GM23338 (cell line): ENCODE measurements around the gene IRF2. TPM values are rescaled to one million over a fixed set of nuclear protein-coding genes. Genes with fewer than 3 reads are reported as not detected.

Experiments
- ATAC-seq: fragments of 200-7000 bp; cut with Tn5 transposase; 3 replicates; pipeline ENCODE4 v1.9.1; 2020
- DNase-seq: peaks from one replicate; pipeline ENCODE4 v3.0.0-alpha.2; 2015; ENCODE audit warnings: low spot score
- H2AFZ ChIP-seq: fragments of 200-600 bp; sonication (generic); 2 replicates; pipeline ENCODE4 v1.8.0; 2016; ENCODE audit warnings: antibody characterized with exemption, mild to moderate bottlenecking, moderate library complexity
- H3F3A ChIP-seq: fragments of 200-600 bp; sonication (generic); replicated peaks from 2 replicates; pipeline ENCODE4 v1.8.0; 2017; ENCODE audit warnings: antibody characterized with exemption, mixed run types, low read depth
- H3K27ac ChIP-seq: fragments of 200-600 bp; sonication (generic); 2 replicates; pipeline ENCODE4 v1.6.1; 2016; ENCODE audit warnings: low read depth
- H3K27me3 ChIP-seq: fragments of 200-600 bp; sonication (generic); 2 replicates; pipeline ENCODE4 v1.8.0; 2016; ENCODE audit warnings: mild to moderate bottlenecking, mixed run types, moderate library complexity; ENCODE audit not compliant: insufficient read depth
- H3K36me3 ChIP-seq: fragments of 200-600 bp; sonication (generic); 2 replicates; pipeline ENCODE4 v1.8.0; 2016; ENCODE audit warnings: mild to moderate bottlenecking; ENCODE audit not compliant: insufficient read depth
- H3K4me1 ChIP-seq: fragments of 200-600 bp; sonication (generic); 2 replicates; pipeline ENCODE4 v1.8.0; 2016; ENCODE audit warnings: mild to moderate bottlenecking, moderate library complexity; ENCODE audit not compliant: insufficient read depth
- H3K4me2 ChIP-seq: fragments of 200-600 bp; sonication (generic); 2 replicates; pipeline ENCODE4 v1.7.1; 2017; ENCODE audit warnings: mixed run types
- H3K4me3 ChIP-seq: fragments of 200-600 bp; sonication (generic); 2 replicates; pipeline ENCODE4 v1.6.1; 2016; ENCODE audit warnings: mixed run types
- H3K79me2 ChIP-seq: fragments of 200-600 bp; sonication (generic); replicated peaks from 2 replicates; pipeline ENCODE4 v1.8.0; 2017; ENCODE audit warnings: mild to moderate bottlenecking; ENCODE audit not compliant: insufficient read depth
- H3K9me2 ChIP-seq: fragments of 200-600 bp; sonication (generic); 2 replicates; pipeline ENCODE4 v1.8.0; 2017; ENCODE audit not compliant: insufficient read depth
- H4K20me1 ChIP-seq: fragments of 200-600 bp; sonication (generic); replicated peaks from 2 replicates; pipeline ENCODE4 v1.8.0; 2017; ENCODE audit warnings: mild to moderate bottlenecking; ENCODE audit not compliant: insufficient read depth
- H3K27ac Mint-ChIP-seq: 2 replicates; pipeline ENCODE4 v1.8.0; 2020; ENCODE audit warnings: inconsistent platforms, mild to moderate bottlenecking, moderate library complexity, mixed read lengths
- H3K27me3 Mint-ChIP-seq: 3 replicates; pipeline ENCODE4 v1.8.0; 2022; ENCODE audit warnings: low read depth, mild to moderate bottlenecking, moderate library complexity, mixed read lengths, inconsistent platforms; ENCODE audit not compliant: insufficient read depth, poor library complexity
- H3K36me3 Mint-ChIP-seq: 3 replicates; pipeline ENCODE4 v1.8.0; 2021; ENCODE audit warnings: low read depth, mild to moderate bottlenecking, inconsistent platforms, moderate library complexity, mixed read lengths
- H3K4me1 Mint-ChIP-seq: 3 replicates; pipeline ENCODE4 v1.8.0; 2020; ENCODE audit warnings: mild to moderate bottlenecking, inconsistent platforms, mixed read lengths
- H3K4me3 Mint-ChIP-seq: 3 replicates; pipeline ENCODE4 v1.8.0; 2021; ENCODE audit warnings: moderate library complexity, mild to moderate bottlenecking, inconsistent platforms, mixed read lengths
- H3K9me3 Mint-ChIP-seq: 3 replicates; pipeline ENCODE4 v1.8.0; 2020; ENCODE audit warnings: moderate library complexity, mild to moderate bottlenecking, inconsistent platforms, mixed read lengths
- CREB1 ChIP-seq: fragments of 250-450 bp; sonication (Bioruptor Pico); IDR thresholded peaks from 2 replicates; pipeline ENCODE4 v1.5.0; 2020; ENCODE audit warnings: low read depth, mild to moderate bottlenecking, moderate library complexity
- EZH2 ChIP-seq: fragments of 200-600 bp; sonication (generic); IDR thresholded peaks from one replicate; pipeline ENCODE4 v1.8.0; 2017; ENCODE audit warnings: antibody characterized with exemption, mild to moderate bottlenecking, low read depth; ENCODE audit not compliant: unreplicated experiment
- EZH2phosphoT487 ChIP-seq: fragments of 200-600 bp; sonication (generic); IDR thresholded peaks from one replicate; pipeline ENCODE4 v1.8.1; 2018; ENCODE audit warnings: antibody characterized with exemption; ENCODE audit not compliant: unreplicated experiment
- JUNB ChIP-seq: IDR thresholded peaks from one replicate; pipeline ENCODE4 v1.6.1; 2016; ENCODE audit warnings: antibody characterized with exemption; ENCODE audit not compliant: unreplicated experiment
- NANOG ChIP-seq: IDR thresholded peaks from 2 replicates; pipeline ENCODE4 v1.6.1; 2016; ENCODE audit warnings: antibody characterized with exemption, borderline replicate concordance
- POLR2AphosphoS5 ChIP-seq: IDR thresholded peaks from 2 replicates; pipeline ENCODE4 v1.6.1; 2016; ENCODE audit warnings: antibody characterized with exemption, low read depth
- STAT1 ChIP-seq: IDR thresholded peaks from one replicate; pipeline ENCODE4 v1.6.1; 2016; ENCODE audit warnings: antibody characterized with exemption; ENCODE audit not compliant: unreplicated experiment
- ZNF114 ChIP-seq: fragments of 250-450 bp; sonication (Bioruptor Pico); IDR thresholded peaks from 2 replicates; pipeline ENCODE4 v1.5.0; 2020; ENCODE audit warnings: mild to moderate bottlenecking, moderate library complexity
- ZNF331 ChIP-seq: fragments of 250-450 bp; sonication (Bioruptor Pico); IDR thresholded peaks from 2 replicates; pipeline ENCODE4 v1.5.0; 2020; ENCODE audit warnings: low read depth, mild to moderate bottlenecking, moderate library complexity
- polyA plus RNA-seq: library from polyadenylated mRNA; unstranded; fragments of >200 nt; fragmentation: Nextera tagmentation; extraction: Ambion mirVana; gene quantifications from 2 replicates; pipeline ENCODE4 v1.2.1, GENCODE V29; 2016
- total RNA-seq: library from RNA; depleted of rRNA; stranded (reverse); fragments of >200 nt; shearing (Covaris generic); gene quantifications from 2 replicates; pipeline ENCODE4 v1.2.3, GENCODE V29; 2014
- TF ChIP-seq, protein P1 (sequence below), 2 experiments: fragments of 200-600 bp in 1 of 2; sonication (generic) in 1 of 2; conservative IDR thresholded peaks; 2 replicates each; pipeline versions ENCODE4 v1.5.1 to v1.6.1; 2016 to 2017; ENCODE audit warnings: antibody characterized with exemption in 2 of 2, low read depth in 2 of 2, mild to moderate bottlenecking in 2 of 2, moderate library complexity in 1 of 2
- TF ChIP-seq, protein P2 (sequence below): IDR thresholded peaks from 2 replicates; pipeline ENCODE4 v1.6.1; 2016; ENCODE audit warnings: antibody characterized with exemption
- TF ChIP-seq, protein P3 (sequence below): IDR thresholded peaks from one replicate; pipeline ENCODE4 v1.6.1; 2018; ENCODE audit warnings: antibody characterized with exemption; ENCODE audit not compliant: unreplicated experiment
- TF ChIP-seq, protein P4 (sequence below): fragments of 250-450 bp; sonication (Bioruptor Pico); IDR thresholded peaks from 2 replicates; pipeline ENCODE4 v1.5.0; 2020; ENCODE audit warnings: mild to moderate bottlenecking, moderate library complexity

Gene IRF2
- total and polyA plus RNA-seq, 2 experiments from 2014 or later = 14.7 to 15.0 TPM

DNA sequence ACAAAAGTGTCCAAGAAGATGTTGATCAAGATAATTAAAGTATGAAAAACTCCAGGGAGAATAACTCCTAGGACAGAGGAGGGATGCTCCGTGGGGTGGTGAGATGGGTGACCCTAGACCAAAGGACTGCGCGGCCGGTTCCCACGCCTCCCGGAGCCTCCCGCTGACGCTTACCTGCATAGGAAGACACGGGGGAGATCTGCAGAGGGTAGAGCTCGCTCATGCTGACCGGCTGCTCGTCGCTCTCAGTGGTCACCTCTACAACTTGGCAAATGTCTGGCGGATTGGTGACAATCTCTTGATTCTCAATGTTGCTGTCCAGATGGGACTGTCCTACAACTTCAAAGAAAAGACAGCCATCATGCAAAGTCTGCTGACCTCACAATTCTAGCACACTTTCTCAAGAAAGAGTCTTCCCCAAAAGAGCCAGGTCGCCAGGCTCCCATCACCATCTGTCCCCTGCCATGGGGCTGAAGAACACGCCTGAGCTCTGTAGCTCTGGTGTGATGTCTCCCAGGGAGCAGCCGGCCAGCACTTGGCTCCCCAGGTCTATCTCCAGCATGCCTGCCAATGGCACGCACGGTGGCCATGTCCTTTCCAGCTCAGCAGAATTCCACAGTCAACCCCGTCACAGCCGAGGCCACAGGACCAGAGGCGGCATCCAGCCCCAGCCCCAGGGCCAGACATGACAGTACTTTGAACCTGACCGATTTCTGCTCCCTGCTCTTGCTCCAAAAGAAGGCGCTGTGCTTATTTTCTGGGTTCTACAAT is 75.4 kb downstream of the IRF2 start:
- Histone ChIP-seq H3K79me2 (no peaks in the 10 kb centered on the region), H2AFZ (no peak overlapping the region), H3K9me2 (no peaks in the 10 kb centered on the region), H3K4me2 (no peak overlapping the region), H4K20me1 (no peaks in the 10 kb centered on the region), H3K36me3 (peaks cover 9% of the 10 kb centered on the region; the same call in 1 of the 2 replicates), H3K27ac (no peak overlapping the region; the same call in 1 of the 2 replicates), H3F3A (no peaks in the 10 kb centered on the region), H3K4me3 (no peak overlapping the region), H3K4me1 (peaks cover 23% of the 10 kb centered on the region), H3K27me3 (no peaks in the 10 kb centered on the region)
- no peak for ATAC-seq
- Mint-ChIP-seq H3K36me3 (peaks cover 46% of the 10 kb centered on the region), H3K4me3 (no peak overlapping the region), H3K27ac (no peak overlapping the region), H3K9me3 (no peaks in the 10 kb centered on the region; the same call in 2 of the 3 replicates), H3K4me1 (peaks cover 42% of the 10 kb centered on the region), H3K27me3 (peaks cover 8% of the 10 kb centered on the region)
- TF ChIP-seq STAT1 = no peak
- TF ChIP-seq JUNB = no peak
- no peak for TF ChIP-seq NANOG
- TF ChIP-seq CREB1 (CRISPR knock-in tag) = no peak
- TF ChIP-seq ZNF114 (CRISPR knock-in tag) = no peak
- TF ChIP-seq, protein P1, sequence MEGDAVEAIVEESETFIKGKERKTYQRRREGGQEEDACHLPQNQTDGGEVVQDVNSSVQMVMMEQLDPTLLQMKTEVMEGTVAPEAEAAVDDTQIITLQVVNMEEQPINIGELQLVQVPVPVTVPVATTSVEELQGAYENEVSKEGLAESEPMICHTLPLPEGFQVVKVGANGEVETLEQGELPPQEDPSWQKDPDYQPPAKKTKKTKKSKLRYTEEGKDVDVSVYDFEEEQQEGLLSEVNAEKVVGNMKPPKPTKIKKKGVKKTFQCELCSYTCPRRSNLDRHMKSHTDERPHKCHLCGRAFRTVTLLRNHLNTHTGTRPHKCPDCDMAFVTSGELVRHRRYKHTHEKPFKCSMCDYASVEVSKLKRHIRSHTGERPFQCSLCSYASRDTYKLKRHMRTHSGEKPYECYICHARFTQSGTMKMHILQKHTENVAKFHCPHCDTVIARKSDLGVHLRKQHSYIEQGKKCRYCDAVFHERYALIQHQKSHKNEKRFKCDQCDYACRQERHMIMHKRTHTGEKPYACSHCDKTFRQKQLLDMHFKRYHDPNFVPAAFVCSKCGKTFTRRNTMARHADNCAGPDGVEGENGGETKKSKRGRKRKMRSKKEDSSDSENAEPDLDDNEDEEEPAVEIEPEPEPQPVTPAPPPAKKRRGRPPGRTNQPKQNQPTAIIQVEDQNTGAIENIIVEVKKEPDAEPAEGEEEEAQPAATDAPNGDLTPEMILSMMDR (conservative IDR thresholded peaks at IDR 0.05; ENCODE audit: low read depth in 2 of 2) = no peak
- TF ChIP-seq POLR2AphosphoS5 = no peak
- TF ChIP-seq EZH2phosphoT487 = no peak
- TF ChIP-seq, protein P2, sequence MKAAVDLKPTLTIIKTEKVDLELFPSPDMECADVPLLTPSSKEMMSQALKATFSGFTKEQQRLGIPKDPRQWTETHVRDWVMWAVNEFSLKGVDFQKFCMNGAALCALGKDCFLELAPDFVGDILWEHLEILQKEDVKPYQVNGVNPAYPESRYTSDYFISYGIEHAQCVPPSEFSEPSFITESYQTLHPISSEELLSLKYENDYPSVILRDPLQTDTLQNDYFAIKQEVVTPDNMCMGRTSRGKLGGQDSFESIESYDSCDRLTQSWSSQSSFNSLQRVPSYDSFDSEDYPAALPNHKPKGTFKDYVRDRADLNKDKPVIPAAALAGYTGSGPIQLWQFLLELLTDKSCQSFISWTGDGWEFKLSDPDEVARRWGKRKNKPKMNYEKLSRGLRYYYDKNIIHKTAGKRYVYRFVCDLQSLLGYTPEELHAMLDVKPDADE = no peak
- TF ChIP-seq, protein P3, sequence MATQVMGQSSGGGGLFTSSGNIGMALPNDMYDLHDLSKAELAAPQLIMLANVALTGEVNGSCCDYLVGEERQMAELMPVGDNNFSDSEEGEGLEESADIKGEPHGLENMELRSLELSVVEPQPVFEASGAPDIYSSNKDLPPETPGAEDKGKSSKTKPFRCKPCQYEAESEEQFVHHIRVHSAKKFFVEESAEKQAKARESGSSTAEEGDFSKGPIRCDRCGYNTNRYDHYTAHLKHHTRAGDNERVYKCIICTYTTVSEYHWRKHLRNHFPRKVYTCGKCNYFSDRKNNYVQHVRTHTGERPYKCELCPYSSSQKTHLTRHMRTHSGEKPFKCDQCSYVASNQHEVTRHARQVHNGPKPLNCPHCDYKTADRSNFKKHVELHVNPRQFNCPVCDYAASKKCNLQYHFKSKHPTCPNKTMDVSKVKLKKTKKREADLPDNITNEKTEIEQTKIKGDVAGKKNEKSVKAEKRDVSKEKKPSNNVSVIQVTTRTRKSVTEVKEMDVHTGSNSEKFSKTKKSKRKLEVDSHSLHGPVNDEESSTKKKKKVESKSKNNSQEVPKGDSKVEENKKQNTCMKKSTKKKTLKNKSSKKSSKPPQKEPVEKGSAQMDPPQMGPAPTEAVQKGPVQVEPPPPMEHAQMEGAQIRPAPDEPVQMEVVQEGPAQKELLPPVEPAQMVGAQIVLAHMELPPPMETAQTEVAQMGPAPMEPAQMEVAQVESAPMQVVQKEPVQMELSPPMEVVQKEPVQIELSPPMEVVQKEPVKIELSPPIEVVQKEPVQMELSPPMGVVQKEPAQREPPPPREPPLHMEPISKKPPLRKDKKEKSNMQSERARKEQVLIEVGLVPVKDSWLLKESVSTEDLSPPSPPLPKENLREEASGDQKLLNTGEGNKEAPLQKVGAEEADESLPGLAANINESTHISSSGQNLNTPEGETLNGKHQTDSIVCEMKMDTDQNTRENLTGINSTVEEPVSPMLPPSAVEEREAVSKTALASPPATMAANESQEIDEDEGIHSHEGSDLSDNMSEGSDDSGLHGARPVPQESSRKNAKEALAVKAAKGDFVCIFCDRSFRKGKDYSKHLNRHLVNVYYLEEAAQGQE = no peak
- TF ChIP-seq EZH2 = no peak
- TF ChIP-seq, protein P4, sequence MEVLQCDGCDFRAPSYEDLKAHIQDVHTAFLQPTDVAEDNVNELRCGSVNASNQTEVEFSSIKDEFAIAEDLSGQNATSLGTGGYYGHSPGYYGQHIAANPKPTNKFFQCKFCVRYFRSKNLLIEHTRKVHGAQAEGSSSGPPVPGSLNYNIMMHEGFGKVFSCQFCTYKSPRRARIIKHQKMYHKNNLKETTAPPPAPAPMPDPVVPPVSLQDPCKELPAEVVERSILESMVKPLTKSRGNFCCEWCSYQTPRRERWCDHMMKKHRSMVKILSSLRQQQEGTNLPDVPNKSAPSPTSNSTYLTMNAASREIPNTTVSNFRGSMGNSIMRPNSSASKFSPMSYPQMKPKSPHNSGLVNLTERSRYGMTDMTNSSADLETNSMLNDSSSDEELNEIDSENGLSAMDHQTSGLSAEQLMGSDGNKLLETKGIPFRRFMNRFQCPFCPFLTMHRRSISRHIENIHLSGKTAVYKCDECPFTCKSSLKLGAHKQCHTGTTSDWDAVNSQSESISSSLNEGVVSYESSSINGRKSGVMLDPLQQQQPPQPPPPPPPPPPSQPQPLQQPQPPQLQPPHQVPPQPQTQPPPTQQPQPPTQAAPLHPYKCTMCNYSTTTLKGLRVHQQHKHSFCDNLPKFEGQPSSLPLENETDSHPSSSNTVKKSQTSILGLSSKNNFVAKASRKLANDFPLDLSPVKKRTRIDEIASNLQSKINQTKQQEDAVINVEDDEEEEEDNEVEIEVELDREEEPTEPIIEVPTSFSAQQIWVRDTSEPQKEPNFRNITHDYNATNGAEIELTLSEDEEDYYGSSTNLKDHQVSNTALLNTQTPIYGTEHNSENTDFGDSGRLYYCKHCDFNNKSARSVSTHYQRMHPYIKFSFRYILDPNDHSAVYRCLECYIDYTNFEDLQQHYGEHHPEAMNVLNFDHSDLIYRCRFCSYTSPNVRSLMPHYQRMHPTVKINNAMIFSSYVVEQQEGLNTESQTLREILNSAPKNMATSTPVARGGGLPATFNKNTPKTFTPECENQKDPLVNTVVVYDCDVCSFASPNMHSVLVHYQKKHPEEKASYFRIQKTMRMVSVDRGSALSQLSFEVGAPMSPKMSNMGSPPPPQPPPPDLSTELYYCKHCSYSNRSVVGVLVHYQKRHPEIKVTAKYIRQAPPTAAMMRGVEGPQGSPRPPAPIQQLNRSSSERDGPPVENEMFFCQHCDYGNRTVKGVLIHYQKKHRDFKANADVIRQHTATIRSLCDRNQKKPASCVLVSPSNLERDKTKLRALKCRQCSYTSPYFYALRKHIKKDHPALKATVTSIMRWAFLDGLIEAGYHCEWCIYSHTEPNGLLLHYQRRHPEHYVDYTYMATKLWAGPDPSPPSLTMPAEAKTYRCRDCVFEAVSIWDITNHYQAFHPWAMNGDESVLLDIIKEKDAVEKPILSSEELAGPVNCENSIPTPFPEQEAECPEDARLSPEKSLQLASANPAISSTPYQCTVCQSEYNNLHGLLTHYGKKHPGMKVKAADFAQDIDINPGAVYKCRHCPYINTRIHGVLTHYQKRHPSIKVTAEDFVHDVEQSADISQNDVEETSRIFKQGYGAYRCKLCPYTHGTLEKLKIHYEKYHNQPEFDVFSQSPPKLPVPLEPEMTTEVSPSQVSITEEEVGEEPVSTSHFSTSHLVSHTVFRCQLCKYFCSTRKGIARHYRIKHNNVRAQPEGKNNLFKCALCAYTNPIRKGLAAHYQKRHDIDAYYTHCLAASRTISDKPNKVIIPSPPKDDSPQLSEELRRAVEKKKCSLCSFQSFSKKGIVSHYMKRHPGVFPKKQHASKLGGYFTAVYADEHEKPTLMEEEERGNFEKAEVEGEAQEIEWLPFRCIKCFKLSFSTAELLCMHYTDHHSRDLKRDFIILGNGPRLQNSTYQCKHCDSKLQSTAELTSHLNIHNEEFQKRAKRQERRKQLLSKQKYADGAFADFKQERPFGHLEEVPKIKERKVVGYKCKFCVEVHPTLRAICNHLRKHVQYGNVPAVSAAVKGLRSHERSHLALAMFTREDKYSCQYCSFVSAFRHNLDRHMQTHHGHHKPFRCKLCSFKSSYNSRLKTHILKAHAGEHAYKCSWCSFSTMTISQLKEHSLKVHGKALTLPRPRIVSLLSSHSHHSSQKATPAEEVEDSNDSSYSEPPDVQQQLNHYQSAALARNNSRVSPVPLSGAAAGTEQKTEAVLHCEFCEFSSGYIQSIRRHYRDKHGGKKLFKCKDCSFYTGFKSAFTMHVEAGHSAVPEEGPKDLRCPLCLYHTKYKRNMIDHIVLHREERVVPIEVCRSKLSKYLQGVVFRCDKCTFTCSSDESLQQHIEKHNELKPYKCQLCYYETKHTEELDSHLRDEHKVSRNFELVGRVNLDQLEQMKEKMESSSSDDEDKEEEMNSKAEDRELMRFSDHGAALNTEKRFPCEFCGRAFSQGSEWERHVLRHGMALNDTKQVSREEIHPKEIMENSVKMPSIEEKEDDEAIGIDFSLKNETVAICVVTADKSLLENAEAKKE (CRISPR knock-in tag) = no peak
- TF ChIP-seq ZNF331 (CRISPR knock-in tag) = no peak
- no peak for DNase-seq
